SK-N-SH (cell line): Measurements from ENCODE around the gene CASK. TPM values are rescaled to one million over a fixed set of nuclear protein-coding genes. Genes with fewer than 3 reads are reported as not detected.

Experiments
- CTCF ChIA-PET: fragments of 300-600, 350-600 bp; formaldehyde crosslinking; extraction: SDS; loops from one replicate; lab custom pipeline; 2021; lab: Yijun Ruan, JAX
- POLR2A ChIA-PET: fragments of 350-600 bp; sonication (Branson Sonifier 250); formaldehyde crosslinking; extraction: SDS; loops from one replicate; lab custom pipeline; 2020; ENCODE audit warnings: antibody characterized with exemption, inconsistent platforms; lab: Yijun Ruan, JAX
- DNase-seq: peaks from one replicate; pipeline ENCODE4 v3.0.0; 2012
- H2AFZ ChIP-seq: fragments of 200-600 bp; sonication (generic); 2 replicates; pipeline ENCODE4 v1.8.1; 2016; ENCODE audit warnings: antibody characterized with exemption, mild to moderate bottlenecking, low read depth
- H3F3A ChIP-seq: fragments of 200-600 bp; sonication (generic); replicated peaks from 2 replicates; pipeline ENCODE3; 2016; ENCODE audit warnings: antibody characterized with exemption, mild to moderate bottlenecking; ENCODE audit not compliant: insufficient read depth
- H3K27ac ChIP-seq, 2 experiments: fragments of 200-500 bp in 1 of 2; fragments of 200-600 bp in 1 of 2; sonication (Bioruptor generic) in 1 of 2; sonication (generic), shearing (Covaris generic) in 1 of 2; 2 replicates each; pipeline versions ENCODE4 v1.5.1 to v1.6.1; 2014 to 2016; ENCODE audit warnings: low read depth in 2 of 2, inconsistent platforms in 1 of 2, low read length in 1 of 2, mild to moderate bottlenecking in 1 of 2, mixed read lengths in 1 of 2
- H3K27me3 ChIP-seq: fragments of 200-600 bp; sonication (generic), shearing (Covaris generic); 2 replicates; pipeline ENCODE4 v1.6.1; 2016; ENCODE audit warnings: mixed run types; ENCODE audit not compliant: insufficient read depth
- H3K36me3 ChIP-seq, 2 experiments: fragments of 200-500 bp in 1 of 2; fragments of 200-600 bp in 1 of 2; sonication (Bioruptor generic) in 1 of 2; sonication (generic) in 1 of 2; replicated peaks in 1 of 2; 2 replicates each; pipeline versions ENCODE3 to v1.5.1; 2014 to 2016; ENCODE audit warnings: low read length in 1 of 2, mild to moderate bottlenecking in 1 of 2; ENCODE audit not compliant: insufficient read depth in 2 of 2, control insufficient read depth in 1 of 2
- H3K4me1 ChIP-seq, 2 experiments: fragments of 200-500 bp in 1 of 2; fragments of 200-600 bp in 1 of 2; sonication (Bioruptor generic) in 1 of 2; sonication (generic), shearing (Covaris generic) in 1 of 2; 2 replicates each; pipeline versions ENCODE4 v1.5.1 to v1.6.1; 2014 to 2016; ENCODE audit warnings: low read depth in 1 of 2, low read length in 1 of 2, mixed run types in 1 of 2; ENCODE audit not compliant: insufficient read depth in 2 of 2, control insufficient read depth in 1 of 2
- H3K4me2 ChIP-seq: fragments of 200-600 bp; sonication (generic), shearing (Covaris generic); 2 replicates; pipeline ENCODE4 v1.6.1; 2017; ENCODE audit warnings: mixed run types
- H3K4me3 ChIP-seq, 2 experiments: fragments of 200-500 bp in 1 of 2; fragments of 200-600 bp in 1 of 2; sonication (Bioruptor generic) in 1 of 2; sonication (generic), shearing (Covaris generic) in 1 of 2; 2 replicates each; pipeline versions ENCODE4 v1.5.1 to v1.8.1; 2014 to 2016; ENCODE audit warnings: low read depth in 2 of 2, inconsistent platforms in 1 of 2, low read length in 1 of 2, mild to moderate bottlenecking in 1 of 2, mixed read lengths in 1 of 2, moderate library complexity in 1 of 2
- H3K79me2 ChIP-seq: fragments of 200-600 bp; sonication (generic); 2 replicates; pipeline ENCODE4 v1.8.1; 2017; ENCODE audit warnings: mild to moderate bottlenecking; ENCODE audit not compliant: insufficient read depth
- H3K9ac ChIP-seq: fragments of 200-600 bp; sonication (generic); 2 replicates; pipeline ENCODE4 v1.6.1; 2017; ENCODE audit warnings: mixed run types
- H3K9me2 ChIP-seq: fragments of 200-600 bp; sonication (generic); 2 replicates; pipeline ENCODE4 v1.6.1; 2017; ENCODE audit warnings: mixed run types
- H3K9me3 ChIP-seq: fragments of 200-600 bp; sonication (generic); 2 replicates; pipeline ENCODE4 v1.6.1; 2017; ENCODE audit warnings: mixed run types, mild to moderate bottlenecking, moderate library complexity
- H4K20me1 ChIP-seq: fragments of 200-600 bp; sonication (generic); 2 replicates; pipeline ENCODE4 v1.6.1; 2017; ENCODE audit warnings: mild to moderate bottlenecking, mixed run types; ENCODE audit not compliant: insufficient read depth
- FOSL2 ChIP-seq: IDR thresholded peaks from 2 replicates; pipeline ENCODE4 v1.4.0; 2012; ENCODE audit warnings: low read depth, mild to moderate bottlenecking, moderate library complexity, borderline replicate concordance
- FOXM1 ChIP-seq: IDR thresholded peaks from 2 replicates; pipeline ENCODE4 v1.4.0; 2012; ENCODE audit warnings: low read depth, mild to moderate bottlenecking
- GATA2 ChIP-seq: sonication (generic); formaldehyde crosslinking; IDR thresholded peaks from 2 replicates; pipeline ENCODE4 v1.5.0; 2020; ENCODE audit warnings: mild to moderate bottlenecking, missing genetic modification reagents
- MEF2A ChIP-seq: IDR thresholded peaks from 2 replicates; pipeline ENCODE4 v1.4.0; 2012; ENCODE audit warnings: low read depth, borderline replicate concordance
- MXI1 ChIP-seq: IDR thresholded peaks from 2 replicates; pipeline ENCODE4 v1.6.1; 2012; ENCODE audit warnings: mild to moderate bottlenecking, low read depth, low read length, improper control_type of control experiment
- NFIC ChIP-seq: IDR thresholded peaks from 2 replicates; pipeline ENCODE4 v1.4.0; 2012; ENCODE audit warnings: borderline replicate concordance
- NRF1 ChIP-seq: IDR thresholded peaks from 2 replicates; pipeline ENCODE4 v1.6.1; 2012; ENCODE audit warnings: low read depth, mild to moderate bottlenecking, low read length
- RCOR1 ChIP-seq: fragments of 150-350 bp; IDR thresholded peaks from 2 replicates; pipeline ENCODE4 v1.6.1; 2017; ENCODE audit warnings: antibody characterized with exemption, low read length
- RFX5 ChIP-seq: IDR thresholded peaks from 2 replicates; pipeline ENCODE4 v1.6.1; 2012; ENCODE audit warnings: mild to moderate bottlenecking, improper control_type of control experiment, low read length
- SMC3 ChIP-seq: IDR thresholded peaks from 2 replicates; pipeline ENCODE4 v1.6.1; 2012; ENCODE audit warnings: low read depth, low read length, improper control_type of control experiment
- TAF1 ChIP-seq: IDR thresholded peaks from 2 replicates; pipeline ENCODE4 v1.6.1; 2012; ENCODE audit warnings: low read depth, mild to moderate bottlenecking, low read length, moderate library complexity, borderline replicate concordance
- USF1 ChIP-seq: IDR thresholded peaks from 2 replicates; pipeline ENCODE4 v1.4.0; 2012; ENCODE audit warnings: low read depth, borderline replicate concordance
- USF2 ChIP-seq: fragments of 150-350 bp; IDR thresholded peaks from 2 replicates; pipeline ENCODE4 v1.6.1; 2017; ENCODE audit warnings: antibody characterized with exemption, low read length, low read depth, borderline replicate concordance
- YY1 ChIP-seq: IDR thresholded peaks from 2 replicates; pipeline ENCODE4 v1.4.0; 2012; ENCODE audit warnings: low read depth, mild to moderate bottlenecking
- ZBTB33 ChIP-seq: IDR thresholded peaks from 2 replicates; pipeline ENCODE4 v1.4.0; 2012; ENCODE audit warnings: low read depth, borderline replicate concordance
- WGBS: methylation state at CpG from one replicate; pipeline ENCODE4 v1.1.6; 2017; ENCODE audit warnings: low lambda C conversion rate; 5-methylcytosine and 5-hydroxymethylcytosine counted together
- polyA plus RNA-seq, 3 experiments: library from polyadenylated mRNA; depleted of rRNA; stranded (reverse); fragments of >200 nt; gene quantifications; 2 replicates each; pipeline ENCODE4 v1.2.3, GENCODE V29; 2012

The CASK gene
- polyA plus RNA-seq, 1 of the 3 experiments (the other 2 are of a cell fraction), result 7.0 TPM

GRCh38 chrX:41958861-41959260 lies 35.5 kb upstream of the CASK start:
- Histone ChIP-seq H3F3A (no peaks in the 10 kb centered on the region), H3K79me2 (no peaks in the 10 kb centered on the region), H3K9me3 (no peaks in the 10 kb centered on the region; the same call in 1 of the 2 replicates), H3K4me1 (no peaks in the 10 kb centered on the region), H4K20me1 (no peaks in the 10 kb centered on the region), H3K36me3 (no peaks in the 10 kb centered on the region), H3K4me2 (no peak overlapping the region), H2AFZ (no peak overlapping the region), H3K9me2 (no peaks in the 10 kb centered on the region), H3K27ac (no peak overlapping the region), H3K27me3 (no peaks in the 10 kb centered on the region), H3K9ac (no peak overlapping the region), H3K4me3 (no peak overlapping the region)
- no peak for TF ChIP-seq SMC3
- no peak for TF ChIP-seq NRF1
- ChIA-PET POLR2A (no interaction called here), CTCF (no interaction called here)
- DNase-seq, result no peak

GRCh38 chrX:41956027-41956426 lies 32.7 kb upstream of the CASK start:
- DNase-seq, result no peak
- H3K4me2 ChIP-seq, result no peak overlapping the region
- no peaks in the 10 kb centered on the region for H3K9me2 ChIP-seq
- no peaks in the 10 kb centered on the region; the same call in 1 of the 2 replicates for H3K9me3 ChIP-seq
- WGBS, result 23% methylated on average over 2 of the region's 2 CpGs
- H3K9ac ChIP-seq, result no peak overlapping the region
- no peaks in the 10 kb centered on the region for H3K79me2 ChIP-seq
- no peak overlapping the region for H2AFZ ChIP-seq
- POLR2A ChIA-PET, result interaction anchor here (0.6 kb wide), 1 partner anchor 562 kb away, joined by 3 read pairs; no protein-coding TSS in a partner anchor
- H3K4me1 ChIP-seq, result no peaks in the 10 kb centered on the region
- CTCF ChIA-PET, result no interaction called here
- H3F3A ChIP-seq, result no peaks in the 10 kb centered on the region
- no peak overlapping the region for H3K4me3 ChIP-seq
- no peak for TF ChIP-seq MEF2A
- TF ChIP-seq MXI1, result no peak
- TF ChIP-seq USF1, result no peak
- no peak for TF ChIP-seq FOXM1
- TF ChIP-seq USF2, result no peak
- TF ChIP-seq GATA2, result no peak
- no peak for TF ChIP-seq RFX5
- TF ChIP-seq TAF1, result no peak
- TF ChIP-seq, all 33 proteins: peak for 0
- Histone ChIP-seq H4K20me1 (no peaks in the 10 kb centered on the region), H3K27ac (no peak overlapping the region), H3K36me3 (no peaks in the 10 kb centered on the region), H3K27me3 (no peaks in the 10 kb centered on the region)

GRCh38 chrX:41952102-41952501 lies 28.7 kb upstream of the CASK start:
- ChIA-PET CTCF (no interaction called here), POLR2A (no interaction called here)
- H3K27me3 ChIP-seq, result no peaks in the 10 kb centered on the region
- no peak overlapping the region for H3K4me2 ChIP-seq
- no peaks in the 10 kb centered on the region for H4K20me1 ChIP-seq
- H3K9ac ChIP-seq, result no peak overlapping the region
- no peak overlapping the region for H2AFZ ChIP-seq
- TF ChIP-seq YY1 (no peak), ZBTB33 (no peak), FOSL2 (no peak), NFIC (no peak), NRF1 (no peak), RCOR1 (no peak), USF2 (no peak)
- H3K4me1 ChIP-seq, result no peaks in the 10 kb centered on the region
- no peak overlapping the region for H3K4me3 ChIP-seq
- no peaks in the 10 kb centered on the region for H3K79me2 ChIP-seq
- no peaks in the 10 kb centered on the region for H3F3A ChIP-seq
- H3K36me3 ChIP-seq, result no peaks in the 10 kb centered on the region
- H3K27ac ChIP-seq, result no peak overlapping the region
- H3K9me2 ChIP-seq, result no peaks in the 10 kb centered on the region
- WGBS, result 25% methylated on average over 5 of the region's 5 CpGs
- DNase-seq, result no peak
- no peaks in the 10 kb centered on the region; the same call in 1 of the 2 replicates for H3K9me3 ChIP-seq
